ENCODE measurements around the gene ADRA2C.

Gene ADRA2C

GRCh38 chr4:3816256-3816825, 50.2 kb downstream of the ADRA2C start:
- H3K27me3 ChIP-seq (ENCODE audit: insufficient read depth, low read length): no peaks in the 10 kb centered on the region
- H3K9ac ChIP-seq (ENCODE audit: low read length): no peak overlapping the region
- no peaks in the 10 kb centered on the region for H3K36me3 ChIP-seq (ENCODE audit: insufficient read depth, low read length)
- H2AFZ ChIP-seq (ENCODE audit: low read length): no peak overlapping the region
- H3F3A ChIP-seq (ENCODE audit: insufficient read depth, low read length): no peaks in the 10 kb centered on the region
- no peaks in the 10 kb centered on the region for H3K9me3 ChIP-seq (ENCODE audit: low read length)
- H4K20me1 ChIP-seq (ENCODE audit: insufficient read depth, low read length): no peaks in the 10 kb centered on the region
- H3K4me1 ChIP-seq (ENCODE audit: insufficient read depth, low read length, severe bottlenecking): no peaks in the 10 kb centered on the region
- H3K27ac ChIP-seq (ENCODE audit: low read depth, low read length, poor library complexity, severe bottlenecking): no peak overlapping the region
- no peaks in the 10 kb centered on the region for H3K9me2 ChIP-seq (ENCODE audit: low read depth, low read length)
- TF ChIP-seq CTCF (IDR thresholded peaks at IDR 0.05; ENCODE audit: low read length): no peak
- no peak for TF ChIP-seq EZH2 (IDR thresholded peaks at IDR 0.05; ENCODE audit: borderline replicate concordance, low read length)
- no peaks in the 10 kb centered on the region for H3K79me2 ChIP-seq (ENCODE audit: insufficient read depth, low read length)
- no peak overlapping the region for H3K4me3 ChIP-seq (ENCODE audit: low read depth, low read length, poor library complexity, severe bottlenecking)
- H3K4me2 ChIP-seq (ENCODE audit: low read length): no peak overlapping the region

GRCh38 chr4:3816983-3817960, 51.1 kb downstream of the ADRA2C start:
- Histone ChIP-seq H3K9me2 (ENCODE audit: low read depth, low read length) (no peaks in the 10 kb centered on the region), H3K9ac (ENCODE audit: low read length) (no peak overlapping the region), H3K27ac (ENCODE audit: low read depth, low read length, poor library complexity, severe bottlenecking) (no peak overlapping the region), H3K79me2 (ENCODE audit: insufficient read depth, low read length) (no peaks in the 10 kb centered on the region), H3K27me3 (ENCODE audit: insufficient read depth, low read length) (no peaks in the 10 kb centered on the region), H3K4me2 (ENCODE audit: low read length) (no peak overlapping the region), H4K20me1 (ENCODE audit: insufficient read depth, low read length) (no peaks in the 10 kb centered on the region), H3K4me1 (ENCODE audit: insufficient read depth, low read length, severe bottlenecking) (no peaks in the 10 kb centered on the region), H3K36me3 (ENCODE audit: insufficient read depth, low read length) (no peaks in the 10 kb centered on the region), H3K9me3 (ENCODE audit: low read length) (no peaks in the 10 kb centered on the region), H2AFZ (ENCODE audit: low read length) (no peak overlapping the region), H3F3A (ENCODE audit: insufficient read depth, low read length) (no peaks in the 10 kb centered on the region), H3K4me3 (ENCODE audit: low read depth, low read length, poor library complexity, severe bottlenecking) (no peak overlapping the region)
- TF ChIP-seq CTCF (IDR thresholded peaks at IDR 0.05; ENCODE audit: low read length): no peak
- no peak for TF ChIP-seq EZH2 (IDR thresholded peaks at IDR 0.05; ENCODE audit: borderline replicate concordance, low read length)

Data from OCI-LY1 (cell line).